IPS DF 4.7 (cell line): ENCODE data around the gene VAMP7.
"Not testable (repeated sequence)": the region's sequence is repeated elsewhere in the genome, so short reads cannot be mapped to it uniquely, and the experiment has no call there.

Source experiments
- DNase-seq: peaks from one replicate; pipeline ENCODE4 v3.0.0-alpha.2; 2013; ENCODE audit warnings: low spot score; ENCODE audit errors: extremely low read depth

Gene VAMP7

GRCh38 chrX:155881158-155881993 is at the start of gene VAMP7:
Gene VAMP7, plus strand, starts transcription at chrX:155881345. Its CDS starts 8,122 bp downstream, at chrX:155889467.
- no peak for DNase-seq

- no peak for DNase-seq
Measured at GRCh38 chrX:155841232-155841631, 39.9 kb upstream of the VAMP7 start.

GRCh38 chrX:155851786-155852185 is 29.4 kb upstream of the VAMP7 start:
- not testable (repeated sequence) for DNase-seq

GRCh38 chrX:155857561-155857960 is 23.6 kb upstream of the VAMP7 start:
- DNase-seq: no peak

- DNase-seq: no peak
Measured at GRCh38 chrX:155864655-155865054, 16.5 kb upstream of the VAMP7 start.

- no peak for DNase-seq
Measured at GRCh38 chrX:155865193-155865592, 16.0 kb upstream of the VAMP7 start.

- DNase-seq: no peak
Measured at GRCh38 chrX:155867821-155868220, 13.3 kb upstream of the VAMP7 start.

- DNase-seq: no peak
Measured at GRCh38 chrX:155870958-155871357, 10.2 kb upstream of the VAMP7 start.

- no peak for DNase-seq
Measured at GRCh38 chrX:155871934-155872333, 9.2 kb upstream of the VAMP7 start.

GRCh38 chrX:155873188-155873587 is 8.0 kb upstream of the VAMP7 start:
- no peak for DNase-seq

- DNase-seq: no peak
Measured at GRCh38 chrX:155874571-155875244, 6.4 kb upstream of the VAMP7 start.

GRCh38 chrX:155876704-155877103 is 4.4 kb upstream of the VAMP7 start:
- no peak for DNase-seq

- no peak for DNase-seq
Measured at GRCh38 chrX:155877288-155877687, 3.9 kb upstream of the VAMP7 start.

- no peak for DNase-seq
Measured at GRCh38 chrX:155880586-155881157, 473 bp upstream of the VAMP7 start.

GRCh38 chrX:155886409-155886808 is 5.3 kb downstream of the VAMP7 start:
- DNase-seq: no peak

- DNase-seq: no peak
Measured at GRCh38 chrX:155888139-155888538, 7.0 kb downstream of the VAMP7 start.

- DNase-seq: no peak
Measured at GRCh38 chrX:155889328-155889727, 8.2 kb downstream of the VAMP7 start.

GRCh38 chrX:155891446-155892210 is 10.5 kb downstream of the VAMP7 start:
- no peak for DNase-seq

- DNase-seq: no peak
Measured at GRCh38 chrX:155893521-155893920, 12.4 kb downstream of the VAMP7 start.

GRCh38 chrX:155896512-155896911 is 15.4 kb downstream of the VAMP7 start:
- DNase-seq: no peak

GRCh38 chrX:155899366-155899765 is 18.2 kb downstream of the VAMP7 start:
- no peak for DNase-seq

- DNase-seq: no peak
Measured at GRCh38 chrX:155900765-155901164, 19.6 kb downstream of the VAMP7 start.
